ENCODE measurements around the gene BICC1.

DNA sequence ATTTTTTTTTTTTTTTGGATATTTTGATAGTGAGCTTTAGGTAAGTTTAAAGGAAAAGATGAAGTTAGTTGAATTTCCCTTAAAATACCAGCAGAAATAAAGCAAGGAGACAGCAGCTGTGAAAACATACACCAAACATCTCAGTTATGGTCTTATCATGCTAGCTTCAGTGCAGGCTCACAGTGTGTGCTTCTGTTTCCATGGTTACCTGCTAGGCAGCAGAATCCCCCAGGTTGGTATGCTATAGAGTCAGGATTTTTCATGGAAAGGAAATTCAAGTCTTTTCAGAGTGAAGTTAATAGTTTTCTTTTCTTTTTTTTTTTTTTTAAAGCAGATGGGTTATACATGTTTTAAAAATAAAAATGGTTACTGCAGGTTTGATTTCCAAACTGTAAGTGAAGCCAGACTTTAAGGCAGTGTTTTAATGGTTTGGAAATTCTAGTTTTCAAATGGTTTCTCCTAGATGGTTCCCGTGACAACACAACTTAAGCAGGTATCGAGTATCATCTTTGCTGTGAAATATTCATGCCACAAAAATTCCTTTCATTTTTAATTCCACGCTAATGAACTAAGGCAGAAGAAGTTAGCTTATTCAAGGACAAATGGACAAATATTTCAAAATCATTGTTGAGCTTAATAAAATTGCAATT, 230.9 kb downstream of the BICC1 start:
- TF ChIP-seq POLR2AphosphoS5 (IDR thresholded peaks at IDR 0.05; ENCODE audit: low read depth, low read length), result no peak
- no peak for TF ChIP-seq SIN3A (IDR thresholded peaks at IDR 0.05; ENCODE audit: borderline replicate concordance, insufficient read depth, low read length)
